ENCODE measurements around the gene TRPT1. TPM values are rescaled to one million over a fixed set of nuclear protein-coding genes. Genes with fewer than 3 reads are reported as not detected.

Gene TRPT1
- total RNA-seq, 1 donor from 2014 or later: 82.3 TPM

GRCh38 chr11:64263947-64264317 lies 37.9 kb upstream of the TRPT1 start:
- no peaks in the 10 kb centered on the region for H3K27me3 ChIP-seq (ENCODE audit: low read depth)
- TF ChIP-seq, protein P1, sequence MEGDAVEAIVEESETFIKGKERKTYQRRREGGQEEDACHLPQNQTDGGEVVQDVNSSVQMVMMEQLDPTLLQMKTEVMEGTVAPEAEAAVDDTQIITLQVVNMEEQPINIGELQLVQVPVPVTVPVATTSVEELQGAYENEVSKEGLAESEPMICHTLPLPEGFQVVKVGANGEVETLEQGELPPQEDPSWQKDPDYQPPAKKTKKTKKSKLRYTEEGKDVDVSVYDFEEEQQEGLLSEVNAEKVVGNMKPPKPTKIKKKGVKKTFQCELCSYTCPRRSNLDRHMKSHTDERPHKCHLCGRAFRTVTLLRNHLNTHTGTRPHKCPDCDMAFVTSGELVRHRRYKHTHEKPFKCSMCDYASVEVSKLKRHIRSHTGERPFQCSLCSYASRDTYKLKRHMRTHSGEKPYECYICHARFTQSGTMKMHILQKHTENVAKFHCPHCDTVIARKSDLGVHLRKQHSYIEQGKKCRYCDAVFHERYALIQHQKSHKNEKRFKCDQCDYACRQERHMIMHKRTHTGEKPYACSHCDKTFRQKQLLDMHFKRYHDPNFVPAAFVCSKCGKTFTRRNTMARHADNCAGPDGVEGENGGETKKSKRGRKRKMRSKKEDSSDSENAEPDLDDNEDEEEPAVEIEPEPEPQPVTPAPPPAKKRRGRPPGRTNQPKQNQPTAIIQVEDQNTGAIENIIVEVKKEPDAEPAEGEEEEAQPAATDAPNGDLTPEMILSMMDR (IDR thresholded peaks at IDR 0.05; ENCODE audit: borderline replicate concordance): no peak
- no peak for DNase-seq

DNA sequence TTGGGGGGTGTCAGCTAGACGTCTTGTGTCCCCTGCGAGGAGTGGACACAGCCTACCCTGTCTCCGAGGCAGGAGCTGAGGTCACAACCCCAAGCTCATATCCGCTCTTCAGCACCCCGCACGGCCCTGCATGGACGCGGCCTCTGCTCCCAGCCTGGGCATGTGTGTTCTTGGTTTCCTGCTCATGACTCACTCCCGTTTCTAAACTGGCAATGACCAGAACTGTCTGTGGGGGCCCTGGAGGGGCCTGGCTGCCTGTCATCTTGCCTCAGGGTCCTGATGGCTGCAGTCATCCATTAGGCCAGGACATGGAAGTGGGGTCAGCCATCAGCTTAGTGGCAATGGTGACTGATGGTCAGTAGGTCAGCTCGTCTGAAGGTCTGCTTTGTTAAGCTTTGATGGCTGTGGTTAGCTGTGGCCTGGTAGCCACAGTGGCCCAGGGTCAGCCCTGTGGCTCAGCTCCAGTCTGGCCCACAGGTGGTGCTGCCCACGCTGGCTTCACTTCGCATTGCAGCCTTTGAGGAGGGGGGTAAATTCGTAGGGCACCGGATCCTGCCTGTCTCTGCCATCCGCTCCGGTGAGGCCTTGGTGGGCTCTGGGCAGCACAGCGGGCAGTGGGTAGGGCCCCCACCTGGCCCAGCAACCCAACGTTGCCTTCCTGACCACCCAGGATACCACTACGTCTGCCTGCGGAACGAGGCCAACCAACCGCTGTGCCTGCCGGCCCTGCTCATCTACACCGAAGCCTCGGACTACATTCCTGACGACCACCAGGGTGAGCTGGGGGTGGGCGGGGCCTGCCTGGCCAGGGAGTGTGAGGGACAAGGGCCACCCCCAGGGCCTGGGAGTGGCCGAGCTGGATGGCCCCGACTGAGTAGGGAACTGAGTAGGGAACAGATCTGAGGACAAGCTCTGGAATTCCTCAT lies 37.3 kb upstream of the TRPT1 start:
- TF ChIP-seq, protein P1 (IDR thresholded peaks at IDR 0.05; ENCODE audit: borderline replicate concordance): no peak
- intact Hi-C loops (cut with micrococcal nuclease): no loop called here
- H3K27me3 ChIP-seq (ENCODE audit: low read depth): no peaks in the 10 kb centered on the region
- H3K4me3 ChIP-seq: no peak overlapping the region
- H3K36me3 ChIP-seq: peaks cover 76% of the 10 kb centered on the region
- no peak overlapping the region for H3K27ac ChIP-seq (replicated peaks)
- no peak for DNase-seq
- H3K9me3 ChIP-seq (replicated peaks): no peaks in the 10 kb centered on the region
- H3K4me1 ChIP-seq: peaks cover 19% of the 10 kb centered on the region

More at GRCh38 chr11:64263947-64264317, 37.9 kb upstream of the TRPT1 start:
- Histone ChIP-seq H3K27ac (replicated peaks) (no peak overlapping the region), H3K4me3 (no peak overlapping the region), H3K4me1 (peaks cover 25% of the 10 kb centered on the region), H3K36me3 (peaks cover 69% of the 10 kb centered on the region), H3K9me3 (replicated peaks) (no peaks in the 10 kb centered on the region)
- intact Hi-C loops (cut with micrococcal nuclease): no loop called here

DNA sequence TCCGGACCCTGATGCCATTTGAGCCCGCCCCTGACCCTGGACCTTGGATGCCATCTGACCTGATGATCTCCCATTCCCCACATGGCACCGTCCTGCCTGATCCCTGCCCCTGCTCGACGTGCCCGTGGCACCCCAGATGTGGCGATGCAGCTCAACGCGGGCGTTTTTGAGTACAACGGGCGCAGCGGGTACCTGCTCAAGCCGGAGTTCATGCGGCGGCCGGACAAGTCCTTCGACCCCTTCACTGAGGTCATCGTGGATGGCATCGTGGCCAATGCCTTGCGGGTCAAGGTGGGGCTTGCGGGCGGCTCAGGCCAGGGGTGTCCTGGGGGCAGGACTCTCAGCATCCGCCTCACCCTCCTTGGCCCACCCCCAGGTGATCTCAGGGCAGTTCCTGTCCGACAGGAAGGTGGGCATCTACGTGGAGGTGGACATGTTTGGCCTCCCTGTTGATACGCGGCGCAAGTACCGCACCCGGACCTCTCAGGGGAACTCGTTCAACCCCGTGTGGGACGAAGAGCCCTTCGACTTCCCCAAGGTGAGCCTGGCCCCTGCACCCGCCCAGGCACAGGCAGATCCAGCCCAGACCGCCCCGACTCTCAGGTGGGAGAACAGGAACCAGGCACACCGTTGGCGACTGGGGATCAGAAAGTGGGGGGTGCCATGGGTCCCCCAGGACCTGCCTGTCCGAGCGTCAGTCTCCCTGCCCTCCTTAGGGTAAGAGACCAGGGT lies 36.5 kb upstream of the TRPT1 start:
- no peak for DNase-seq
- peaks cover 10% of the 10 kb centered on the region for H3K4me1 ChIP-seq
- H3K4me3 ChIP-seq: no peak overlapping the region
- intact Hi-C loops (cut with micrococcal nuclease): no loop called here
- TF ChIP-seq, protein P1 (IDR thresholded peaks at IDR 0.05; ENCODE audit: borderline replicate concordance): no peak
- no peaks in the 10 kb centered on the region for H3K27me3 ChIP-seq (ENCODE audit: low read depth)
- H3K27ac ChIP-seq (replicated peaks): no peak overlapping the region
- H3K36me3 ChIP-seq: peaks cover 84% of the 10 kb centered on the region
- no peaks in the 10 kb centered on the region for H3K9me3 ChIP-seq (replicated peaks)

GRCh38 chr11:64261556-64262080 lies 35.6 kb upstream of the TRPT1 start:
- no peaks in the 10 kb centered on the region for H3K9me3 ChIP-seq (replicated peaks)
- TF ChIP-seq, protein P1 (IDR thresholded peaks at IDR 0.05; ENCODE audit: borderline replicate concordance): no peak
- no peak overlapping the region for H3K27ac ChIP-seq (replicated peaks)
- no peak overlapping the region for H3K4me3 ChIP-seq
- no peak for DNase-seq
- peaks cover 2% of the 10 kb centered on the region for H3K4me1 ChIP-seq
- H3K36me3 ChIP-seq: peaks cover 89% of the 10 kb centered on the region
- H3K27me3 ChIP-seq (ENCODE audit: low read depth): no peaks in the 10 kb centered on the region
- intact Hi-C loops (cut with micrococcal nuclease): no loop called here

GRCh38 chr11:64260147-64260708 lies 34.2 kb upstream of the TRPT1 start:
- no peak overlapping the region for H3K27ac ChIP-seq (replicated peaks)
- no peaks in the 10 kb centered on the region for H3K9me3 ChIP-seq (replicated peaks)
- H3K4me1 ChIP-seq: no peaks in the 10 kb centered on the region
- TF ChIP-seq, protein P1 (IDR thresholded peaks at IDR 0.05; ENCODE audit: borderline replicate concordance): no peak
- H3K36me3 ChIP-seq: peaks cover 90% of the 10 kb centered on the region
- no peak for DNase-seq
- intact Hi-C loops (cut with micrococcal nuclease): no loop called here
- no peaks in the 10 kb centered on the region for H3K27me3 ChIP-seq (ENCODE audit: low read depth)
- H3K4me3 ChIP-seq: no peak overlapping the region
